ENCODE data around the gene SETD1B.

DNA sequence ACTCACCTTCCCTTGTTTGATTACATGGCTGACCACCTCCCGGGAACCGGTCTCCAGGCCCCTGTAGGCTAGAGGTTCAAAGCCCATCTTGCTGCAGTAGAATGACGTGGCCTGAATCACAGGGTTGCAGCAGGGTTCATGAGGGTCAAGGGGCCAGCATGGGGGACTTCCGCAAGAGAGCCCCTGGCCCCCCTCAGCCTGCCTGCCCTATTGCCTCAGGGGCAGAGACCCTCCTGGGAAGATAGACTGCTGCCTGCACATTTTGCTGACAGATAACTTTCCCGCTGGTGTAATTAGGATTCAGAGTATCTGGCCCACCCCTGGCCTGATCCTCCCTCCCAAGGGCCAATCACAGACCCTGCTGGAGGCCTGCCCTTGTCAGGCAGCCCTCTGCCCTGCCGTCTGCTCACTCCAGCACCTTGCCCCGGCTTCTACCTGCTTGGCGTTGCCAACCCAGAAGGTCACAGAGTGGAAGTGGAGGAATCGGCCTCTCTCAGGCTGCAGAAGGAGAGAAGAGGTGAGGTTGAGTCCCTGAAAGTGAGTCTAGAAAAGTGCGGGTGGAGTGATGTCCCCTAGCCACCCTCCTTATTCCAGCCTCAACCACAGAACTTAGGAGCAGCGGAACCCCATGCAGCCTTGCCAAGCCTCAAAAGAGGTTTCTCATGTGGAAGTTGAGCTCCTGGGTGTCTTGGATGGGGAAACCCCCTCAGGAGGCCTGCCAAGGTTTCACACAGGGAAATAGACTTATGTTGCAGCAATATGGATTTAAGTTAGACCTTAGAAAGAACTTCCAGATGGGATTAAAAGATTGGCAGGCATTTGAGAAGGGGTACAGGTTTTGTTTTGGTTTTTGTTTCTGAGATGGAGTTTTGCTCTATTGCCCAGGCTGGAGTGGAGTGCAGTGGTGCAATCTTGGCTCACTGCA lies 53.8 kb downstream of the SETD1B start:
- TF ChIP-seq, protein P1, sequence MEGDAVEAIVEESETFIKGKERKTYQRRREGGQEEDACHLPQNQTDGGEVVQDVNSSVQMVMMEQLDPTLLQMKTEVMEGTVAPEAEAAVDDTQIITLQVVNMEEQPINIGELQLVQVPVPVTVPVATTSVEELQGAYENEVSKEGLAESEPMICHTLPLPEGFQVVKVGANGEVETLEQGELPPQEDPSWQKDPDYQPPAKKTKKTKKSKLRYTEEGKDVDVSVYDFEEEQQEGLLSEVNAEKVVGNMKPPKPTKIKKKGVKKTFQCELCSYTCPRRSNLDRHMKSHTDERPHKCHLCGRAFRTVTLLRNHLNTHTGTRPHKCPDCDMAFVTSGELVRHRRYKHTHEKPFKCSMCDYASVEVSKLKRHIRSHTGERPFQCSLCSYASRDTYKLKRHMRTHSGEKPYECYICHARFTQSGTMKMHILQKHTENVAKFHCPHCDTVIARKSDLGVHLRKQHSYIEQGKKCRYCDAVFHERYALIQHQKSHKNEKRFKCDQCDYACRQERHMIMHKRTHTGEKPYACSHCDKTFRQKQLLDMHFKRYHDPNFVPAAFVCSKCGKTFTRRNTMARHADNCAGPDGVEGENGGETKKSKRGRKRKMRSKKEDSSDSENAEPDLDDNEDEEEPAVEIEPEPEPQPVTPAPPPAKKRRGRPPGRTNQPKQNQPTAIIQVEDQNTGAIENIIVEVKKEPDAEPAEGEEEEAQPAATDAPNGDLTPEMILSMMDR (IDR thresholded peaks at IDR 0.05) = no peak
- no peak for TF ChIP-seq POLR2A (IDR thresholded peaks at IDR 0.05)

Measured in uterus (tissue), 2 donors.